HCT116 (cell line): ENCODE measurements around the gene OR2A2. TPM values are rescaled to one million over a fixed set of nuclear protein-coding genes. Genes with fewer than 3 reads are reported as not detected.

Source experiments
- ATAC-seq: fragments of 200-7000 bp; cut with Tn5 transposase; 2 replicates; pipeline ENCODE4 v1.9.1; 2020; ENCODE audit warnings: mild to moderate bottlenecking, moderate library complexity
- BruUV-seq: library from RNA; stranded (reverse); fragments of 400-500 nt; replicated peaks from 2 replicates; lab custom pipeline; 2021; lab: Mats Ljungman, UMichigan
- CTCF ChIA-PET: fragments of 300-600 bp; sonication (Branson Sonifier 250); formaldehyde crosslinking; loops from one replicate; lab custom pipeline; 2021; ENCODE audit warnings: antibody characterized with exemption; lab: Charles Lee
- POLR2A ChIA-PET: fragments of 300-600, 350-600 bp; sonication (Branson Sonifier 250); formaldehyde crosslinking; loops from one replicate; lab custom pipeline; 2021; ENCODE audit warnings: antibody characterized with exemption; lab: Charles Lee
- RAD21 ChIA-PET, 2 experiments: fragments of 300-600 bp; sonication (Branson Sonifier 250); formaldehyde crosslinking; loops; one replicate each; lab custom pipeline; 2023; ENCODE audit warnings: low total read pairs in 2 of 2; ENCODE audit not compliant: uncharacterized antibody in 2 of 2, unreplicated experiment in 2 of 2, low non-redundant PET in 1 of 2; lab: Charles Lee
- DNase-seq: peaks from one replicate; pipeline ENCODE4 v3.0.0-alpha.2; 2010; ENCODE audit warnings: low read depth, low spot score
- H2AFZ ChIP-seq: fragments of 200-600 bp; shearing (Covaris generic), sonication (generic); 2 replicates; pipeline ENCODE4 v1.6.1; 2017; ENCODE audit warnings: low read depth, mixed run types, mixed read lengths, antibody characterized with exemption, low read length; ENCODE audit not compliant: poor library complexity, severe bottlenecking
- H3K27ac ChIP-seq: 2 replicates; pipeline ENCODE4 v1.5.1; 2012; ENCODE audit warnings: low read depth, low read length
- H3K27me3 ChIP-seq: fragments of 200-600 bp; sonication (generic); 2 replicates; pipeline ENCODE4 v1.6.1; 2016; ENCODE audit warnings: mixed run types, low read length, mixed read lengths; ENCODE audit not compliant: insufficient read depth
- H3K36me3 ChIP-seq, 2 experiments: fragments of 200-500 bp in 1 of 2; fragments of 200-600 bp in 1 of 2; sonication (Bioruptor generic) in 1 of 2; sonication (generic) in 1 of 2; 2 replicates each; pipeline versions ENCODE4 v1.5.1 to v1.6.1; 2014 to 2016; ENCODE audit warnings: low read length in 2 of 2, inconsistent platforms in 1 of 2, mixed read lengths in 1 of 2, mixed run types in 1 of 2; ENCODE audit not compliant: insufficient read depth in 2 of 2, control insufficient read depth in 1 of 2
- H3K4me1 ChIP-seq, 2 experiments: fragments of 200-600 bp in 1 of 2; sonication (generic) in 1 of 2; 2 replicates each; pipeline versions ENCODE4 v1.5.1 to v1.6.1; 2012 to 2017; ENCODE audit warnings: low read length in 2 of 2, inconsistent platforms in 1 of 2, mild to moderate bottlenecking in 1 of 2, mixed read lengths in 1 of 2, mixed run types in 1 of 2, moderate library complexity in 1 of 2; ENCODE audit not compliant: insufficient read depth in 2 of 2, control insufficient read depth in 1 of 2
- H3K4me2 ChIP-seq: fragments of 200-600 bp; sonication (generic); 2 replicates; pipeline ENCODE4 v1.6.1; 2017; ENCODE audit warnings: mixed run types, low read length, mixed read lengths
- H3K4me3 ChIP-seq, 2 experiments: fragments of 200-600 bp in 1 of 2; sonication (generic) in 1 of 2; replicated peaks in 1 of 2; 2 replicates each; pipeline ENCODE4 v1.5.1; 2011 to 2016; ENCODE audit warnings: low read length in 2 of 2, control low read depth in 1 of 2, low read depth in 1 of 2, mild to moderate bottlenecking in 1 of 2, mixed read lengths in 1 of 2, mixed run types in 1 of 2
- H3K79me2 ChIP-seq: fragments of 200-600 bp; sonication (generic); 2 replicates; pipeline ENCODE4 v1.6.1; 2017; ENCODE audit warnings: mild to moderate bottlenecking, mixed run types, low read length, moderate library complexity, mixed read lengths; ENCODE audit not compliant: insufficient read depth
- H3K9ac ChIP-seq: fragments of 200-600 bp; sonication (generic); 2 replicates; pipeline ENCODE4 v1.6.1; 2016; ENCODE audit warnings: low read length, mixed read lengths
- H3K9me2 ChIP-seq: fragments of 200-600 bp; sonication (generic), shearing (Covaris generic); 2 replicates; pipeline ENCODE4 v1.6.1; 2017; ENCODE audit warnings: mixed run types, mild to moderate bottlenecking, moderate library complexity; ENCODE audit not compliant: insufficient read depth
- H3K9me3 ChIP-seq, 2 experiments: fragments of 200-500 bp in 1 of 2; fragments of 200-600 bp in 1 of 2; sonication (Bioruptor generic) in 1 of 2; sonication (generic) in 1 of 2; 2 replicates each; pipeline ENCODE4 v1.6.1; 2014 to 2017; ENCODE audit warnings: low read length in 2 of 2, mixed read lengths in 2 of 2, inconsistent platforms in 1 of 2, low read depth in 1 of 2, mild to moderate bottlenecking in 1 of 2, mixed run types in 1 of 2, moderate library complexity in 1 of 2; ENCODE audit not compliant: control insufficient read depth in 1 of 2, insufficient read depth in 1 of 2
- H4K20me1 ChIP-seq: fragments of 200-600 bp; sonication (generic), shearing (Covaris generic); 2 replicates; pipeline ENCODE4 v1.6.1; 2017; ENCODE audit warnings: mixed run types, mild to moderate bottlenecking, moderate library complexity; ENCODE audit not compliant: insufficient read depth
- CEBPB ChIP-seq: IDR thresholded peaks from 2 replicates; pipeline ENCODE4 v1.6.1; 2012; ENCODE audit warnings: low read depth
- POLR2A ChIP-seq: IDR thresholded peaks from 2 replicates; pipeline ENCODE4 v1.7.0; 2011; ENCODE audit warnings: borderline replicate concordance; ENCODE audit not compliant: insufficient read depth, insufficient read length; ENCODE audit errors: extremely low read depth
- RAD21 ChIP-seq: IDR thresholded peaks from 2 replicates; pipeline ENCODE4 v1.6.1; 2012; ENCODE audit warnings: low read depth, mild to moderate bottlenecking
- SIN3A ChIP-seq: IDR thresholded peaks from 2 replicates; pipeline ENCODE4 v1.6.1; 2012; ENCODE audit warnings: low read depth
- YY1 ChIP-seq: IDR thresholded peaks from 2 replicates; pipeline ENCODE4 v1.6.1; 2011; ENCODE audit warnings: low read length, low read depth, moderate library complexity, mild to moderate bottlenecking; ENCODE audit not compliant: insufficient replicate concordance; ENCODE audit errors: extremely low read depth
- intact Hi-C: fragments of 100-400 bp; cut with micrococcal nuclease; formaldehyde crosslinking; loops from 2 replicates; pipeline ENCODE4 v1.10.0; 2022
- total RNA-seq: library from RNA; stranded (reverse); gene quantifications from one replicate; pipeline ENCODE4 v1.2.1, GENCODE V29; 2021; ENCODE audit not compliant: unreplicated experiment
- TF ChIP-seq, protein P1 (sequence below): IDR thresholded peaks from 2 replicates; pipeline ENCODE4 v1.6.1; 2012; ENCODE audit warnings: low read depth

OR2A2 gene
- total RNA-seq, 1 experiment from 2014 or later, result not detected

DNA sequence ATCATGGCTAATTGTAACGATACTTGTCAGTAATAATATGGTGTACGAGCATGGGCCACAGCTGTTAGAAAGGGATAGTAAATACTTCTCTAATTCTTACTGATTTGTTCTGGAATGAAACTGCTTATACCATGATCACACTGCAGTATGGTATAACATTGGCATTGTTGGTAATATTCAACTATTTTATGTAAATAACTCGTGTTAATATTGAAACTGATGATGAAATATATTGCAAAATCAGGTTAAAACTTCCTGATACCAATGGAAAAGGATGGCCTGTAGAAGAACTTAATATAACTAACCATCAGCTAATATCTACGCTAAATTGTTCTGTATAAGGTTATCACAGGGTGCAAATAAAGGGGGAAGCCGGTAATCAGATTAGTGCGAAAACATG lies 23.9 kb downstream of the OR2A2 start:
- H3K36me3 ChIP-seq, result no peaks in the 10 kb centered on the region
- no peaks in the 10 kb centered on the region for H3K79me2 ChIP-seq

DNA sequence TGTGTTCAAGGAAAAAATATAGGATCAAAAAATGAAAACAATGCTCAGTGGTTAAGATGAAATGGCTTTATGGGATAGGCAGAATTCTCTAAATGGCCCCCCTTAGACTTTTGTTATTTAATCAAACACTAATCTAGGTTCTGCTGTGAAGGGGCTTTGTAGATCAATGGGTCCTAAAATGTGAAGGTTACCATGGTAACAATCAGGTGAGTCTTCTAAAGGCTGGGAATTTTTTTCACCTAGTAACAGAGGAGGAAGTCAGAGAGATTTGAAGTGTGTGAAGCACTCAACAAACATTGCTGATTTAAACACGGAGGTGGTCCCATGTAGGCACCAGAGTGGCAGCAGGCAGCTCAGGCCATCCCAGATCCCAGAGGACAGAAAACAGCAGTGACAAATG lies 24.7 kb downstream of the OR2A2 start:
- Histone ChIP-seq H3K4me2 (no peak overlapping the region), H3K9ac (no peak overlapping the region), H3K27me3 (no peaks in the 10 kb centered on the region), H3K79me2 (no peaks in the 10 kb centered on the region), H3K27ac (no peak overlapping the region), H3K36me3 (no peaks in the 10 kb centered on the region), H3K4me3 (no peak overlapping the region), H3K9me3 (no peaks in the 10 kb centered on the region), H3K9me2 (no peaks in the 10 kb centered on the region), H3K4me1 (no peaks in the 10 kb centered on the region), H2AFZ (no peak overlapping the region), H4K20me1 (no peaks in the 10 kb centered on the region)
- DNase-seq, result no peak
- RAD21 ChIA-PET, result no interaction called here
- BruUV-seq, result no TSS peak
- TF ChIP-seq POLR2A (no peak), RAD21 (no peak), YY1 (no peak), CEBPB (no peak), SIN3A (no peak)
- TF ChIP-seq, protein P1, sequence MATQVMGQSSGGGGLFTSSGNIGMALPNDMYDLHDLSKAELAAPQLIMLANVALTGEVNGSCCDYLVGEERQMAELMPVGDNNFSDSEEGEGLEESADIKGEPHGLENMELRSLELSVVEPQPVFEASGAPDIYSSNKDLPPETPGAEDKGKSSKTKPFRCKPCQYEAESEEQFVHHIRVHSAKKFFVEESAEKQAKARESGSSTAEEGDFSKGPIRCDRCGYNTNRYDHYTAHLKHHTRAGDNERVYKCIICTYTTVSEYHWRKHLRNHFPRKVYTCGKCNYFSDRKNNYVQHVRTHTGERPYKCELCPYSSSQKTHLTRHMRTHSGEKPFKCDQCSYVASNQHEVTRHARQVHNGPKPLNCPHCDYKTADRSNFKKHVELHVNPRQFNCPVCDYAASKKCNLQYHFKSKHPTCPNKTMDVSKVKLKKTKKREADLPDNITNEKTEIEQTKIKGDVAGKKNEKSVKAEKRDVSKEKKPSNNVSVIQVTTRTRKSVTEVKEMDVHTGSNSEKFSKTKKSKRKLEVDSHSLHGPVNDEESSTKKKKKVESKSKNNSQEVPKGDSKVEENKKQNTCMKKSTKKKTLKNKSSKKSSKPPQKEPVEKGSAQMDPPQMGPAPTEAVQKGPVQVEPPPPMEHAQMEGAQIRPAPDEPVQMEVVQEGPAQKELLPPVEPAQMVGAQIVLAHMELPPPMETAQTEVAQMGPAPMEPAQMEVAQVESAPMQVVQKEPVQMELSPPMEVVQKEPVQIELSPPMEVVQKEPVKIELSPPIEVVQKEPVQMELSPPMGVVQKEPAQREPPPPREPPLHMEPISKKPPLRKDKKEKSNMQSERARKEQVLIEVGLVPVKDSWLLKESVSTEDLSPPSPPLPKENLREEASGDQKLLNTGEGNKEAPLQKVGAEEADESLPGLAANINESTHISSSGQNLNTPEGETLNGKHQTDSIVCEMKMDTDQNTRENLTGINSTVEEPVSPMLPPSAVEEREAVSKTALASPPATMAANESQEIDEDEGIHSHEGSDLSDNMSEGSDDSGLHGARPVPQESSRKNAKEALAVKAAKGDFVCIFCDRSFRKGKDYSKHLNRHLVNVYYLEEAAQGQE, result no peak
- intact Hi-C loops, result no loop called here
- ATAC-seq, result no peak
- POLR2A ChIA-PET, result no interaction called here
- CTCF ChIA-PET, result no interaction called here

More for the DNA sequence above, 23.9 kb downstream of the OR2A2 start:
- CTCF ChIA-PET, result no interaction called here
- no peak for TF ChIP-seq POLR2A
- H3K27ac ChIP-seq, result no peak overlapping the region
- no peak overlapping the region for H3K4me2 ChIP-seq
- intact Hi-C loops, result no loop called here
- RAD21 ChIA-PET, result no interaction called here
- H3K27me3 ChIP-seq, result no peaks in the 10 kb centered on the region
- DNase-seq (no peak), ATAC-seq (no peak)
- H3K9ac ChIP-seq, result no peak overlapping the region
- H2AFZ ChIP-seq, result no peak overlapping the region
- POLR2A ChIA-PET, result no interaction called here
- no TSS peak for BruUV-seq
- H4K20me1 ChIP-seq, result no peaks in the 10 kb centered on the region
- H3K9me2 ChIP-seq, result no peaks in the 10 kb centered on the region
- no peaks in the 10 kb centered on the region for H3K9me3 ChIP-seq
- H3K4me1 ChIP-seq, result no peaks in the 10 kb centered on the region
- no peak overlapping the region for H3K4me3 ChIP-seq
